ENCODE results near the gene LTBP3.
A peak's percentile ranks its signal among the peaks of the same experiment; 100 is the strongest.

The LTBP3 gene

GRCh38 chr11:65562020-65562419 is 3.9 kb upstream of the LTBP3 start:
- no peak for TF ChIP-seq CTCF (conservative IDR thresholded peaks at IDR 0.05; ENCODE audit: low read depth, low read length)
- H3K4me3 ChIP-seq (ENCODE audit: low read depth, low read length) = no peak overlapping the region
- no peak for DNase-seq (ENCODE audit: low read depth)

GRCh38 chr11:65560555-65561418 is 2.6 kb upstream of the LTBP3 start:
- peak; percentile 79 for DNase-seq (ENCODE audit: low read depth)
- no peak overlapping the region for H3K4me3 ChIP-seq (ENCODE audit: low read depth, low read length)
- TF ChIP-seq CTCF (conservative IDR thresholded peaks at IDR 0.05; ENCODE audit: low read depth, low read length) = no peak

DNA sequence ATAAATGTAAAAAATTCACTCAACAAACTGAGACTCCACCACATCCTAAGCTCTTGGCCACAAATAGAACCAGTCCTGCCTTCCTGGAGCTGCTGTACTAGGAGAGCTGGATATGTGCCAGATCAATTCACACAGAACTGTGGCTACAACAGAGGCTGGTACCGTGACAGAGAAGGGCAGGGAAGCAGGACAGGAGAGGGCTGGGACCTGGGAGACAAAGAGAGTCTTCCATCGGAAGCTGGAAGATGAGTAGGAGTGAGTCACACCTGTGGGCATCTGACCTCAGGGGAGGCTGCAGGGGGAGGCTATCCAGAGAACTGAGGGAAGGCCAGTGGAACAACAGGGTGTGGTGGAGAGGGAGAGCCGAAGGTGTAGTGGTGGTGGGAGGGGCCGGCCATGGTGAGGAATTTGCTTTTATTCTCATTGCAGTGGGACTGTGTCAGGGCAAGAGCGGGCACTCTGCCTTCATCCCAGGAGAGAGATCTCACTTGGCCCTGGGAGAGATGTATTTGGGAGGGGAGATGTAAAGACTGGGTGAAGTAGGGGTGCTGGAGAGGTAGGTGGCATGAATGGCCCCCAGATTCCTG is 1.9 kb upstream of the LTBP3 start:
- no peak overlapping the region for H3K4me3 ChIP-seq (ENCODE audit: low read depth, low read length)
- peak; percentile 63 for DNase-seq (ENCODE audit: low read depth)
- no peak for TF ChIP-seq CTCF (conservative IDR thresholded peaks at IDR 0.05; ENCODE audit: low read depth, low read length)

DNA sequence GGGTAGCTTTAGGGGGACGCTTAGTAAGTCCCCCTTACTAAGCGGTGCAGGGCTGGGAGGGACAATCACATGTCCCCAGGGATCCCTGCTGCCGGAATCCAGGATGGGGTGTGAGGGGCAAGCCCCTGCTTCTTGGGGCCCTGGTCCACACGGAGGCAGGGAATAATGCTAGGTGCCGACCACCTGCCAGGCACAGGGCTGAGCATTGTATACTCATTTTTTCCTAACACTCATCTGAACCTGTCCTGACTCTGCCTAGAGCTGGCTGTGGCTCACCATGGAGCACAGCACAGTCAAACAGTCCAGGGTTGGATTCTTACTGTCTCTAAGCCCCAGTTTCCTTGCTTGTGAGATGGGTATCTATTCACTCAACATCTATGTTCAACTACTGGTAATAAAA is 1.4 kb upstream of the LTBP3 start:
- H3K4me3 ChIP-seq (ENCODE audit: low read depth, low read length) = no peak overlapping the region
- TF ChIP-seq CTCF (conservative IDR thresholded peaks at IDR 0.05; ENCODE audit: low read depth, low read length) = no peak
- peak; percentile 59 for DNase-seq (ENCODE audit: low read depth)

GRCh38 chr11:65558930-65559509 is 861 bp upstream of the LTBP3 start:
- H3K4me3 ChIP-seq (ENCODE audit: low read depth, low read length) = peak overlapping the region; percentile 65
- peak; percentile 18 for TF ChIP-seq CTCF (conservative IDR thresholded peaks at IDR 0.05; ENCODE audit: low read depth, low read length)
- DNase-seq (ENCODE audit: low read depth) = peak; percentile 58

GRCh38 chr11:65557280-65558001 is 718 bp downstream of the LTBP3 start:
- peak overlapping the region; percentile 65 for H3K4me3 ChIP-seq (ENCODE audit: low read depth, low read length)

More at GRCh38 chr11:65557280-65558001, 718 bp downstream of the LTBP3 start:
- no peak for DNase-seq (ENCODE audit: low read depth)
- TF ChIP-seq CTCF (conservative IDR thresholded peaks at IDR 0.05; ENCODE audit: low read depth, low read length) = no peak

All from choroid plexus epithelial cell (primary cell).